Adipocyte (in vitro differentiated cells): ENCODE results near the gene COG8.
A peak's percentile ranks its signal among the peaks of the same experiment; 100 is the strongest.

ENCODE experiments used
- DNase-seq: peaks from one replicate; pipeline ENCODE4 v3.0.0-alpha.2; 2015; ENCODE audit warnings: low read depth
- H3K27me3 ChIP-seq: replicated peaks from 2 replicates; pipeline ENCODE4 v1.7.0; 2013; ENCODE audit warnings: mild to moderate bottlenecking, low read length, moderate library complexity; ENCODE audit not compliant: control insufficient read depth, insufficient read depth
- H3K36me3 ChIP-seq: 2 replicates; pipeline ENCODE4 v1.7.0; 2013; ENCODE audit warnings: low read length, mild to moderate bottlenecking, moderate library complexity; ENCODE audit not compliant: control insufficient read depth, insufficient read depth, severe bottlenecking
- H3K4me1 ChIP-seq: 2 replicates; pipeline ENCODE4 v1.7.0; 2013; ENCODE audit warnings: mild to moderate bottlenecking, low read length, moderate library complexity; ENCODE audit not compliant: control insufficient read depth, insufficient read depth
- H3K4me3 ChIP-seq: 2 replicates; pipeline ENCODE4 v1.7.0; 2013; ENCODE audit warnings: mild to moderate bottlenecking, low read length, moderate library complexity
- H3K9ac ChIP-seq: 2 replicates; pipeline ENCODE4 v1.7.0; 2013; ENCODE audit warnings: mild to moderate bottlenecking, low read length, moderate library complexity
- H3K9me3 ChIP-seq: 2 replicates; pipeline ENCODE4 v1.7.0; 2013; ENCODE audit warnings: mild to moderate bottlenecking, low read length, moderate library complexity; ENCODE audit not compliant: control insufficient read depth

Gene COG8

GRCh38 chr16:69277413-69277812, 62.0 kb downstream of the COG8 start:
- H3K27me3 ChIP-seq = no peaks in the 10 kb centered on the region
- peak overlapping the region; percentile 62 for H3K4me3 ChIP-seq
- DNase-seq = no peak

More at GRCh38 chr16:69277413-69277812, 62.0 kb downstream of the COG8 start:
- Histone ChIP-seq H3K9ac (peak overlapping the region; percentile 75), H3K9me3 (no peaks in the 10 kb centered on the region), H3K36me3 (peaks cover 4% of the 10 kb centered on the region), H3K4me1 (peaks cover 42% of the 10 kb centered on the region)
